Fibroblast of skin of right quadriceps (primary cell): Measurements from ENCODE around the gene LGSN.
"Not testable (repeated sequence)": the region's sequence is repeated elsewhere in the genome, so short reads cannot be mapped to it uniquely, and the experiment has no call there.

ENCODE experiments used
- DNase-seq: peaks from one replicate; pipeline ENCODE4 v3.0.0-alpha.2; 2013

LGSN gene

GRCh38 chr6:63319939-63320338, at the start of gene LGSN:
TSS of gene LGSN (minus strand) at chr6:63319983. CDS start at chr6:63319943, 40 bp downstream.
- no peak for DNase-seq

GRCh38 chr6:63368347-63368746, 48.6 kb upstream of the LGSN start:
- no peak for DNase-seq

DNA sequence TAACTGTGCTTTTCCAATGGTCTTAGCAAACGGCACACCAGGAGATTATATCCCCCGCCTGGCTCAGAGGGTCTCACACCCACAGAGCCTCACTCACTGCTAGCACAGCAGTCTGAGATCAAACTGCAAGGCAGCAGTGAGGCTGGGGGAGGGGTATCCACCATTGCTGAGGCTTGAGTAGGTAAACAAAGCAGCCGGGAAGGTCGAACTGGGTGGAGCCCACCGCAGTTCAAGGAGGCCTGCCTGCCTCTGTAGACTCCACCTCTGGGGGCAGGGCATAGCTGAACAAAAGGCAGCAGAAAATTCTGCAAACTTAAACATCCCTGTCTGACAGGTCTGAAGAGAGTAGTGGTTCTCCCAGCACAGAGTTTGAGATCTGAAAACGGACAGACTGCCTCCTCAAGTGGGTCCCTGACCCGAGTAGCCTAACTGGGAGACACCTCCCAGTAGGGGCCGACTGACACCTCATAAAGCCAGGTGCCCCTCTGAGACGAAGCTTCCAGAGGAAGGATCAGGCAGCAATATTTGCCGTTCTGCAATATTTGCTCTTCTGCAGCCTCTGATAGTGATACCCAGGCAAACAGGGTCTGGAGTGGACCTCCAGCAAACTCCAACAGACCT, 42.8 kb upstream of the LGSN start:
- not testable (repeated sequence) for DNase-seq

DNA sequence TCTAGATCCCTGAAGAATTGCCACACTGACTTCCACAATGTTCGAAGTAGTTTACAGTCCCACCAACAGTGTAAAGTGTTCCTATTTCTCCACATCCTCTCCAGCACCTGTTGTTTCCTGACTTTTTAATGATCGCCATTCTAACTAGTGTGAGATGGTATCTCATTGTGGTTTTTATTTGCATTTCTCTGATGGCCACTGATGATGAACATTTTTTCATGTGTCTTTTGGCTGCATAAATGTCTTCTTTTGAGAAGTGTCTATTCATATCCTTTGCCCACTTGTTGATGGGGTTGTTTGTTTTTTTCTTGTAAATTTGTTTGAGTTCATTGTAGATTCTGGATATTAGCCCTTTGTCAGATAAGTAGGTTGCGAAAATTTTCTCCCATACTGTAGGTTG, 37.6 kb upstream of the LGSN start:
- DNase-seq = not testable (repeated sequence)

DNA sequence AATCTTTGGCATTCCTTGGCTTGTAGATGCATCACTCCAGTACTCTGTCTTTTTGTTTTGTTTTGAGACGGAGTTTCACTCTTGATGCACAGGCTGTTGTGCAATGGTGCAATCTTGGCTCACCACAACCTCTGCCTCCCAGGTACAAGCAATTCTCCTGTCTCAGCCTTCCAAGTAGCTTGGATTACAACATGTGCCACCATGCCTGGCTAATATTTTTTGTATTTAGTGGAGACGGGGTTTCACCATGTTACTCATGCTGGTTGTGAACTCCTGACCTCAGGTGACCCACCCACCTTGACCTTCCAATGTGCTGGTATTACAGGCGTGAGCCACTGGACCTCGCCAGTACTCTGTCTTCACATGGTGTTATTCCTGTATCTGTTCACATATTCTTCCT, 35.8 kb upstream of the LGSN start:
- no peak for DNase-seq

GRCh38 chr6:63353286-63353630, 33.5 kb upstream of the LGSN start:
- DNase-seq = no peak

GRCh38 chr6:63352544-63353285, 32.9 kb upstream of the LGSN start:
- peak; percentile 22 for DNase-seq

- peak; percentile 55 for DNase-seq
Observed at GRCh38 chr6:63352069-63352543, 32.3 kb upstream of the LGSN start.

GRCh38 chr6:63349401-63349800, 29.6 kb upstream of the LGSN start:
- DNase-seq = no peak

- no peak for DNase-seq
Observed at GRCh38 chr6:63348836-63349235, 29.1 kb upstream of the LGSN start.

DNA sequence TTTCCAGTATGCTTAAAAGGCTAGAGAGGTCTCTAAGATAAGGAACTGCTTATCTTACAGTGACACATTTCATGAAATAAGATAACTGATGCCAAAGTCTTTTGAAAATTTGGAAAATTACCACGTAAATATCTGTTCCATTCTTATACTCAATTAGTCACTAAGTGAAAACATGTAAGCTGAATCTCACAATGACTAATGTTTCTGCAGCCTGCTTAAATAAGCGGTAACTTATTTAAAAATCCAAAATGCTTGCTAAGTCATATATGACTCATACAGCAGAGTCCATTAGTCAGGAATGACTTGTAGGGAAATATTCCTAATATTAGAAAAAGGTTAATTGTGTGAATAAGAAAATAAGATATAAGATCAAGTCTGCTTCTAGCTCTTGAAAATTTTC, 27.8 kb upstream of the LGSN start:
- peak; percentile 87 for DNase-seq

- no peak for DNase-seq
Observed at GRCh38 chr6:63346217-63346835, 26.5 kb upstream of the LGSN start.

DNA sequence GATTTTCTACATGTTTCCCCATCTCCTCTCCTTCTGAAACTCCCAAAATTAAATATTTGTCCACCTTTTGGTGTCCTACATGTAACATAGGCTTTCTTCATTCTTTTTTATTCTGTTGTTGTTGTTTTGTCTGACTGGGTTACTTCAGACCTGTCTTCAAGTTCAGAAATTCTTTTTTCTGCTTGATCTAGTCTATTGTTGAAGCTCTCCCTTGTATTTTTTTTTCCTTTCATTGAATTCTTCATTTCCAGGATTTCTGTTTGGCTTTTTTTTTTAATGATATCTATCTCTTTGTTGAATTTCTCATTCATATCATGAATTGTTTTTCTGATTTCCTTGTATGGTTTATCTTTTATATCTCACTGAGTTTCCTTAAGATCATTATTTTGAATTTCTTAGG, 20.6 kb upstream of the LGSN start:
- DNase-seq = no peak

- not testable (repeated sequence) for DNase-seq
Observed at GRCh38 chr6:63334652-63335051, 14.9 kb upstream of the LGSN start.

DNA sequence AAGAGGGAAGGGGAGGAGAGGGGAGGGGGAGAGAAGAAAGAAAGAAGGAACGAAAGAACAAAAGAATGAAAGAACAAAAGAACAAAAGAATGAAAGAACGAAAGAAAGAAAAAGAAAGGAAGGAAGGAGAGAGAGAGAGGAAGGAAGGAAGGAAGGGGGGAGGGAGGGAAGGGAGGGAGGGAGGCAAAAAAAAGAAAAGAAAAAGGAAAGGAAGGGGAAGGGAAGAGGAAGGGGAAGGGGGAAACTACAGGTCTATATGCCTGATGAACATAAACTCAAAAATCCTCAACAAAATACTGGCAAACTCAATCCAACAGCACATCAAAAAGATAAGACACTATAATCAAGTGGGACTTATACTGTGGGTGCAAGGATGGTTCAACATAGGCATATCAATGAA, 13.7 kb upstream of the LGSN start:
- no peak for DNase-seq

DNA sequence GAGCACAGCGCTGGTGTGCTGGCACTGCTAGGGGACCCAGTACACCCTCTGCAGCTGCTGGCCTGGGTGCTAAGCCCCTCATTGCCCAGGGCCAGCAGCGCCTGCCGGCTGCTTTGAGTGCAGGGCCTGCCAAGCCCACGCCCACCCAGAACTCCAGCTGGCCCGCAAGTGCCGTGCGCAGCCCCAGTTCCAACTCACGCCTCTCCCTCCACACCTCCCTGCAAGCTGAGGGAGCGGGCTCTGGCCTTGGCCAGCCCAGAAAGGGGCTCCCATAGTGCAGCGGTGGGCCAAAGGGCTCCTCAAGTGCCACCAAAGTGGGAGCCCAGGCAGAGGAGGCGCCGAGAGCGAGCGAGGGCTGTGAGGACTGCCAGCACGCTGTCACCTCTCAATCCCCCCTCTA, 6.8 kb upstream of the LGSN start:
- not testable (repeated sequence) for DNase-seq

GRCh38 chr6:63322981-63323380, 3.2 kb upstream of the LGSN start:
- no peak for DNase-seq

- DNase-seq = no peak
Observed at GRCh38 chr6:63321821-63322220, 2.0 kb upstream of the LGSN start.

DNA sequence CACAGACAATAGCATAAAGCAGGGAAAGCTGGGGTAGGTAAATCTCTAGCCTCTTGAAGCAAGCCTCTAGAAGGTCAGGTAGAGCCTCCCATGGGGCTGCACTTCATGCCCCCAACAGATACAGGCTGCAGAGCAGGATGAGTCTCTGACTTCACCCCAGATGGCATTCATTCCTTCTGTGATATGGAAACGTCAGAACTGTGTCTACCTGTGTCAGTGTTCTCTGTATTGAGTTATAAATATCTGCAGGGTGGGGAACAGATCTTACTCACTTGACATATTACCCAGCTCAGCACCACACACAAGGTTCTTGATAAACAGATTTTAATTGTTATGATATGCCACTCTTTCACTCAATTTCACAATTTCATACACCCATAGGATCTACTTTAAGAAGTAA, 2.1 kb downstream of the LGSN start:
- no peak for DNase-seq

GRCh38 chr6:63316113-63316512, 3.7 kb downstream of the LGSN start:
- no peak for DNase-seq

- no peak for DNase-seq
Observed at GRCh38 chr6:63313111-63313510, 6.7 kb downstream of the LGSN start.

- DNase-seq = peak; percentile 37
Observed at GRCh38 chr6:63307581-63308246, 12.1 kb downstream of the LGSN start.

GRCh38 chr6:63306420-63306819, 13.4 kb downstream of the LGSN start:
- no peak for DNase-seq

DNA sequence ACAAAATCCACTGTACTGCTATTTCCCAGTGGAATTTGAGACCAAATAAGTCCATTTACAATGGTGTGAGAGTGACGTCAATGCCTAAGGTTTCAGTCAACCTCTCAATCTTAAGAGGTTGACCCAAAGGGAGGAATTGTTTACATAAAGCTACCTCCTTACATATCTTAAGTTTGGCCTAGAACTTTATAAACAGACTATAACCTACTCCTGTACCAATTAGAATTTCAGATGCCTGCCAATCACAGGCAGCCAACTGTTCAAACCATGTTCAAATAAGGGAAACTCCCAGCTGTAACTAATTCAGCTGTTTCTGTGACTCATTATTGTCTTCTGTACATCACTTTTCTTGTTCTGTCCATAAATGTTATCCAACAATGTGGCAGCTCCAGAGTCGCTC, 14.5 kb downstream of the LGSN start:
- no peak for DNase-seq
